HUES64 (cell line): ENCODE results near the gene MAGI1.
A peak's percentile ranks its signal among the peaks of the same experiment; 100 is the strongest.
"Not testable (repeated sequence)": the region's sequence is repeated elsewhere in the genome, so short reads cannot be mapped to it uniquely, and the experiment has no call there.

Source experiments
- H3K27ac ChIP-seq: 2 replicates; pipeline ENCODE4 v1.7.0; 2013; ENCODE audit warnings: low read depth, low read length, inconsistent platforms
- H3K27me3 ChIP-seq: 2 replicates; pipeline ENCODE4 v1.6.1; 2013; ENCODE audit warnings: mild to moderate bottlenecking, low read length; ENCODE audit not compliant: insufficient read depth
- H3K36me3 ChIP-seq: 2 replicates; pipeline ENCODE4 v1.6.1; 2013; ENCODE audit warnings: mild to moderate bottlenecking, low read length; ENCODE audit not compliant: insufficient read depth
- H3K4me1 ChIP-seq: 2 replicates; pipeline ENCODE4 v1.6.1; 2013; ENCODE audit warnings: mild to moderate bottlenecking, low read length, moderate library complexity; ENCODE audit not compliant: insufficient read depth
- H3K4me3 ChIP-seq: 2 replicates; pipeline ENCODE4 v1.5.1; 2013; ENCODE audit warnings: mild to moderate bottlenecking, low read length, moderate library complexity
- H3K9ac ChIP-seq: 2 replicates; pipeline ENCODE4 v1.6.1; 2013; ENCODE audit warnings: mild to moderate bottlenecking, low read depth, low read length
- H3K9me3 ChIP-seq: 2 replicates; pipeline ENCODE4 v1.6.1; 2013; ENCODE audit warnings: low read depth, low read length; ENCODE audit not compliant: insufficient read depth
- WGBS: fragments of 150-250, 120-280 bp; methylation state at CpG from one replicate; pipeline ENCODE4 v1.1.7; 2013; ENCODE audit warnings: missing lambda C conversion rate; 5-methylcytosine and 5-hydroxymethylcytosine counted together

MAGI1 gene

DNA sequence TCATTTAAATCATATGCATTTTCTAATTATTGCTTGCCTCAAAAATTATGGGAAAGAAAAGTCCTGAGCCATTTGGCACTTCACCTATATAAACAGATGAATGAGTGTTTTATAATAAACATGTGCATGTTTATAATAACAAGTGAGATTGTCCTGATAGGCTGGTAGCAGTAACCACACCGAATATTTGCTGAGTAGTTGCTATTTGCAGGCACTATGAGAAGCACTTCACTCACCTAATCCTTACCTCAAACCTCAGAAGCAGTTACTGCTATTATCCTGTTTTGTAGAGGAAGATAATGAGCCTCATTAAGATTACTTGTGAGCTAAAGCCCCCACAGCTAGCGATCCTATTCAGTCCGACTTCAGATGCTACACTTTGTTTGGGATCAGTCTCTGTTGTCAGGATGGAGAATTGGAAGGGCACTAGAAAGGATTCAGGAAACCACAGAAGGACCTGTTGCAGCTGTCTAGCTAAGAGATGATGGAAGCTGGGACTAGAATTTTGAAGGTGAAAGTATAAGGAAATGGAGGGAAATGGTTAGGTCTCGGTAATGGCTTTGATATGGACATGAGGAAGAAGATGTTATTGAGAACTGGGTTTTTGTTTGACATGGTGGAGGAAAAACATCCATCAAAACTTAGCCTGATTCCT, 28.4 kb upstream of the MAGI1 start:
- no peak overlapping the region for H3K4me3 ChIP-seq
- peaks cover 14% of the 10 kb centered on the region for H3K4me1 ChIP-seq
- H3K27me3 ChIP-seq, result no peaks in the 10 kb centered on the region
- no peak overlapping the region for H3K9ac ChIP-seq
- H3K36me3 ChIP-seq, result no peaks in the 10 kb centered on the region
- 0 out of 2 replicates have a peak, but pooled peaks cover 5% of the 10 kb centered on the region for H3K9me3 ChIP-seq
- WGBS, result 74% methylated on average over 3 of the region's 4 CpGs
- no peak overlapping the region for H3K27ac ChIP-seq

DNA sequence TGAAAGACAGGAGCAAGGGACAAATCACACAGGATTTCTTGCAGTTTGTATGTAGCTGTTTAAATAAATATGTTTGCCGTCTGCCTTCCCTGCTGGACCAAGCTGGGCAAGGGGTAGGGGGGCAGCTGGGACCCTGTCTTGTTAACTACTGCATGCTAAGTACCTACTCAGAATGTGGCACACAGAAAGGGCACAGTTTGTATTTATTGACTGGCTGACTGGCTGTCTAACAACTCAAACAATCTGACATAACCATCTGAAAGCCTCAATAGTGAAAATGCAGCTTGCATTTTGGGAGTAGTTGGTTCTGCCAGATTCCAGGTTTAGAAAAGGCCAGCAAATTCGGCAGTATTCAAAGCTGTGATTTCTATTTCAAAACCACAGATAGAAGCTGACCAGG, 16.6 kb upstream of the MAGI1 start:
- H3K4me1 ChIP-seq, result peaks cover 20% of the 10 kb centered on the region; the same call in 1 of the 2 replicates
- H3K27me3 ChIP-seq, result no peaks in the 10 kb centered on the region
- peaks cover 5% of the 10 kb centered on the region; the same call in 1 of the 2 replicates for H3K9me3 ChIP-seq
- no peak overlapping the region for H3K4me3 ChIP-seq
- WGBS, result 76% methylated on average over 2 of the region's 2 CpGs
- no peak overlapping the region for H3K27ac ChIP-seq
- H3K36me3 ChIP-seq, result no peaks in the 10 kb centered on the region
- no peak overlapping the region for H3K9ac ChIP-seq

DNA sequence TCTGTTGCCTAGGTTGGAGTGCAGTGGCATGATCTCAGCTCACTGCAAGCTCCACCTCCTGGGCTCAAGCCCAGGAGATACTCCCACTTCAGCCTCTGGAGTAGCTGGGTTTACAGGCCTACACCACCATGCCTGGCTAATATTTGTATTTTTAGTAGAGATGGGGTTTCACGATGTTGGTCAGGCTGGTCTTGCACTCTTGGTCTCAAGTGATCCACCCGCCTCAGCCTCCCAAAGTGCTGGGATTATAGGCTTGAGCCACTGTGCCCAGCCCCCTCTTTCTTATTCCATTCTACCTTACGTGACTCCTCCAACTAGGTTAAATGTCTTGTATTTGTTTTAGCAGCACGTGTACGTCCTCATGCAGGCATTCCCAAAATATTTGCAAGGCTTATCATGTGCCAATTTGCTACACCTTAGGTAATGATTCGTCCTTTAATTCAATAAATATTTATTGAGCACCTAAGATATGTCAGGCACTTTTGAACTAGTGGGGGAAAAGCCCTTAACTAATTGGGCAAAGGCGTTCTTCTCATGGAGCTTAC, 14.9 kb upstream of the MAGI1 start:
- Histone ChIP-seq H3K9ac (no peak overlapping the region), H3K27ac (no peak overlapping the region), H3K9me3 (peaks cover 5% of the 10 kb centered on the region; the same call in 1 of the 2 replicates), H3K4me3 (no peak overlapping the region), H3K27me3 (no peaks in the 10 kb centered on the region), H3K36me3 (no peaks in the 10 kb centered on the region), H3K4me1 (peaks cover 20% of the 10 kb centered on the region; the same call in 1 of the 2 replicates)
- WGBS, result 66% methylated on average over 7 of the region's 7 CpGs

DNA sequence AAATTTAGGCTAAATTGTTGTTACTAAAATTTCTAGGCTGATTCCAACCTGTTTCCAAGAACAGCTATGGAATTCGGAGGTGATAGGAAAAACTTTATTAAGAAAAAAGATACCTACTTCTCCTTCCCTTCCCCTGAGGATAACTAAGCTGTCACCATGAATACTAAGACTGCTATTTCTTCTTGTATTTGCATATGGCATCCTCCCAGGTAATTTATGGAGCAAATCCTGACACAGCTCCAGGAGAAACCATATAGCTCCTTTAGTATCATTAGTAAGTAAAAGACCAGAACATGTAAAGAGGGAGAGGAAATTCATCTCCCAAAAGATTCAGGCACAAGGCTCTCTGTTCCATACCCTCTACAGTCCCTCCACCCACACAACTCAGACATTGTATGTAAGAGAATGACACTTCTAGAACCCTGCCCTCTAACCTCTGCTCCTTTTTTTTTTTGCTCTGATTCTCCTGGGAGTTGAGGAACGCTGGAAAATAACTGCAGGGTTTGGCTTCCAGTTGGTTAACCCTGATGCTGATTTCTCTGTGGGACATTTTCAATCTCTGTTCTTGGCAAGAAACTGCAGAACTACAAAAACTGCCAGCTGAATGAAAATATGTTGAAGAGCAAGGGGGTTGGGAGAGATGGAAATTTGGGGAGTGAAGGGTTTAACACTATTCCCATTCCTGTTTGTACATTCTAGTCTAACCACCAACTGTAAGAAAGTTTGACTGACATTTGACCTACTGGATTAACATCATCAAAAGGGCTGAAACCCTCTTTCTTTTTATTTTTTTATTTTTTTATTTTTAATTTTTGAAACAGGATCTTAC, 14.2 kb upstream of the MAGI1 start:
- Histone ChIP-seq H3K9me3 (peaks cover 5% of the 10 kb centered on the region; the same call in 1 of the 2 replicates), H3K27ac (no peak overlapping the region), H3K9ac (no peak overlapping the region), H3K36me3 (no peaks in the 10 kb centered on the region), H3K27me3 (no peaks in the 10 kb centered on the region), H3K4me3 (no peak overlapping the region), H3K4me1 (peaks cover 20% of the 10 kb centered on the region; the same call in 1 of the 2 replicates)
- 76% methylated on average over 1 of the region's 2 CpGs for WGBS

DNA sequence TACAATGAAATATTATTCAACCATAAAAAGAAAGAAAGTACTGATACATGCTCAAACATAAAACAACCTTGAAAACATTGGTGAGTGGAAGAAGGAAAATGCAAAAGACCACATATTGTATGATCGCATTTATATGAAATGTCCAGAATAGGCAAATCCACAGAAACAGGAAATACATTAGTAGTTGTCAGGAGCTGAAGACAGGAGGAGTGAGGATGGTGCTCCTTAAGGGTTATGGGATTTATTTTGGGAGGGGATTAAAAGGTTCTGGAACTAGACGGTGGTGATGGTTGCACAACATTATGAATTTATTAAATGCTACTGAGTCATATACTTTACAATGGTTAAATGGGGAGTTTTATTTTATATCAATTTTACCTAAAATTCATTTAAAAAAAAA, 12.1 kb upstream of the MAGI1 start:
- 100% methylated on average over 1 of the region's 2 CpGs for WGBS

DNA sequence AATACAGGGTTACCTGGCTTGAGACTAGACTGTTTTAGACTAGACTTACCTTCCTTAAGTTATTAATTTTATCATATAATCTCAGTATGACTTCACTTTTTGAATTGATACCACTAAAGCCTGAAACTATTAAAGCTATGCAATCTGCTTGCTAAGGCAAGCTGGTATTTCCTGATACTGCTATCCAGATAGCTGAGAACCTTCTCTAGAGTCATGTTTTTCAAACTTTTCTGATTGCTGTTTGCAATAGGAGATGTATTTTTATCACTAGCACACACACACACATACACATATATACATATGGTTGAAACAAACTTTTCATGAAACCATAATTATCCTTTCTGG, 9.3 kb upstream of the MAGI1 start:
- H3K27ac ChIP-seq, result no peak overlapping the region

More for the DNA sequence above, 12.1 kb upstream of the MAGI1 start:
- Histone ChIP-seq H3K27ac (no peak overlapping the region), H3K4me3 (no peak overlapping the region), H3K27me3 (no peaks in the 10 kb centered on the region), H3K9me3 (no peaks in the 10 kb centered on the region), H3K9ac (no peak overlapping the region), H3K36me3 (no peaks in the 10 kb centered on the region), H3K4me1 (peaks cover 25% of the 10 kb centered on the region)

DNA sequence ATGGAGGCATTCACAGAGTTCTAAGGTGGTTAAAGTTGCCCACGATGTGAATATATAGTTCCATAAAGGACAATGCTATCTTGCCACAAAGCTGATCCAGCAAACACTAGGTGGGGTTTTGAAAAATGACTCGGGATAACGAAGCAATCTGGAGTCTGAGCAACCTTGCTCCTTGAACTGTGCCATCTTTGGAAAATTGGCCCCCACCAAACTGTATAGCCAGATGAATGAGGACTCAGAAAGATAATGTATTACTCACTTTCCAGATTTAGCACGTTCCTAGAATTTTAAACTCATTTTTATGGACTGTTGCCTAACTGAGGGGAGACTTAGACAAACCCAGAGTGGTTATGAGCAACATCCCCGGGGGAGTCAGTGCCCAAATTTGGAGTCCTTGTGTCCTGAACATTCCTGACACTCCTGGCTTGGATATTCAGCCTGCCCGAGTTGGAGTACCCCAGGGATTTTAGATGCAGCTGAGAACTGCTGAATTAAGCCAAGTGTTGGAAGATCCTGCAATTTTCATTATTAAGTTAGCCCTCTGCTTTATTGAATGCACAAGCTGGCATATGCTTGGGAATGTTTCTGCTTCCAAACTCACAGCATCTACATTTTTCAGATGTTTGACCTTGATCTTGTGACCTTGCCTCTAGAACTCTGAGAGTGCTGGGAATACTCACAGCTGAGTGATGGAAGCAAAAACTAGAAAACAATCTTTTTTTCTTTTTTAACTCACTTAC, 8.8 kb upstream of the MAGI1 start:
- Histone ChIP-seq H3K9me3 (no peaks in the 10 kb centered on the region), H3K27me3 (no peaks in the 10 kb centered on the region), H3K4me1 (peaks cover 6% of the 10 kb centered on the region), H3K4me3 (no peak overlapping the region), H3K27ac (no peak overlapping the region), H3K9ac (no peak overlapping the region), H3K36me3 (no peaks in the 10 kb centered on the region)
- 80% methylated on average over 6 of the region's 6 CpGs for WGBS

More for the DNA sequence above, 9.3 kb upstream of the MAGI1 start:
- H3K36me3 ChIP-seq, result no peaks in the 10 kb centered on the region
- H3K9ac ChIP-seq, result no peak overlapping the region
- H3K4me1 ChIP-seq, result peaks cover 7% of the 10 kb centered on the region
- no peaks in the 10 kb centered on the region for H3K9me3 ChIP-seq
- H3K27me3 ChIP-seq, result no peaks in the 10 kb centered on the region
- H3K4me3 ChIP-seq, result no peak overlapping the region

DNA sequence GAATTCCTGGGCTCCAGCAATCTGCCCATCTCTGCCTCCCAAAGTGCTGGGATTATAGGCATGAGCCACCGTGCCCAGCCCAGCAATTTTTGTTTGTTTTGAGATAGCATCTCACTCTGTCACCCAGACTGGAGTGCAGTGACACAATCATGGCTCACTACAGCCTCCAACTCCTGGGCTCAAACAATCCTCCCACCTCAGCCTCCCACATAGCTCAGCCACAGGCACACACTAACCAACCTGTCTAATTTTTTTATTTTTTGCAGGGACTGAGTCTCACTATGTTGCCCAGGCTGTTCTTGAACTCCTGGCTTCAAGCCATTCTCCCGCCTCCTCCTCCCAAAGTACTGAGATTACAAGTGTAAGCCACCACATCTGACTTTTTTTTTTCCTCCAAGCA, 7.6 kb upstream of the MAGI1 start:
- H3K9me3 ChIP-seq, H3K4me3 ChIP-seq, H3K36me3 ChIP-seq, H3K9ac ChIP-seq, H3K4me1 ChIP-seq, H3K27ac ChIP-seq, H3K27me3 ChIP-seq: not testable (repeated sequence)
- WGBS, result 95% methylated on average over 2 of the region's 2 CpGs

DNA sequence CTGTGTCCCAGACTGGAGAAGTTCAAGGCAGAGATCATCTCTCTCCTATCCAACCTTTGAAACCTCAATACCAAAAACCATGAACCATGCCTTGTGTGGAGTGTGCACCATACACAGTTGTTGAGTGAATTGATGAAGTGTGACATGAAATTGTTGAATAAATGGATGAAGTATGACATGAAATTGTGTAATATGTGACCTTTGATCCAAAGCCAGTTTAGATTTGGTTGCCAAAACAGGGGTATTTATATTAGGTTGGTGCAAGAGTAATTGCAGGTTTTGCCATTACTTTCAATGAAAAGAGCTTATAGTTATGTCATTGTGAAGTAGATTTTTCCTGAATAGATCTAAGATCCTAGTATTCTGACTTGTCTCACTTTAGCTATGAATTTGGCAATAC, 3.1 kb upstream of the MAGI1 start:
- Histone ChIP-seq H3K27me3 (no peaks in the 10 kb centered on the region), H3K9ac (no peak overlapping the region), H3K36me3 (no peaks in the 10 kb centered on the region), H3K4me1 (peaks cover 9% of the 10 kb centered on the region; the same call in 1 of the 2 replicates), H3K9me3 (no peaks in the 10 kb centered on the region), H3K27ac (no peak overlapping the region), H3K4me3 (no peak overlapping the region)

DNA sequence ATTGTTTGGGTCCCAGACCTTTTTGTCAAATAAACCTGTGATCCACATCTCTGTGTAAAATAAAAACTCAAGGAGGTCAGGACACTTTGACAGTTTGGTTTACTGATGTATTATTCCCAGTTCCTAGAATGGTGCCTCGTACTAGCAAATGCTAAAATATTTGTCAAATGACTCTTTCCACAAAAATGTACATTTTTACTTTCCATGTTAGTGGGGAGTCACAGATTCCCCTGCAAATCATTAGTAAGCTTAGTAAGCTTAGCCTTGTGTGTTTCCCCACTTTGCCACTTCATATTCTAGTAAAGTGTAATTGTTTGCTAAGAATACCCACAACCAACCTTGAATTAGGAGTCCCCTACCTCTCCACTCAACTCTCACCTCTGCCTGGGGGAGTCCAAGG, 2.4 kb upstream of the MAGI1 start:
- no peaks in the 10 kb centered on the region for H3K36me3 ChIP-seq
- no peaks in the 10 kb centered on the region for H3K9me3 ChIP-seq
- no peaks in the 10 kb centered on the region for H3K27me3 ChIP-seq
- no peak overlapping the region for H3K9ac ChIP-seq
- H3K27ac ChIP-seq, result no peak overlapping the region
- WGBS, result 89% methylated on average over 1 of the region's 1 CpG
- no peak overlapping the region for H3K4me3 ChIP-seq
- peaks cover 10% of the 10 kb centered on the region; the same call in 1 of the 2 replicates for H3K4me1 ChIP-seq

DNA sequence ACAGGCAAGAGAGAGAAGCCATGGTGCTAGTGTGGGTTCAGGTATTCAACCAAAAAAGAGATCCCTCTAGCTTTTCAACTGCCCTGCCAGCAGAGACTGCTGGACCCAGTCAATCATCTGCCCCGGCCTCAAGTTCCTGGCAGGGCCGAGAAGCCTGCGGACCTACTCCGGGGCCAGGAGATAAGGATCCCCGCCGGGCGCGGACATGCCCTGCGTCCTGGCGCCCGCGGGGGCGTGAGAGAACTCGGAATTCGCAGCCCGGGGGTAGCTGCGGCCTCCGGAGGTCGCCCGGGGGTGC, 821 bp upstream of the MAGI1 start:
- peaks cover 21% of the 10 kb centered on the region for H3K4me1 ChIP-seq
- peak overlapping the region; percentile 91 for H3K27ac ChIP-seq
- H3K27me3 ChIP-seq, result no peaks in the 10 kb centered on the region
- H3K9me3 ChIP-seq, result no peaks in the 10 kb centered on the region
- H3K36me3 ChIP-seq, result 0 out of 2 replicates have a peak, but pooled peaks cover 3% of the 10 kb centered on the region
- peak overlapping the region; percentile 76 for H3K9ac ChIP-seq
- WGBS, result under 1% methylated on average over 20 of the region's 20 CpGs
- H3K4me3 ChIP-seq, result peak overlapping the region; percentile 87
